Activated CD4-positive, CD25-positive, alpha-beta regulatory T cell treated with anti-CD3 and anti-CD28 coated beads, Interleukin-2, amount 50 U/mL, for 72 hours (primary cell): ENCODE data around the gene MBD3L3.
"Not testable (repeated sequence)": the region's sequence is repeated elsewhere in the genome, so short reads cannot be mapped to it uniquely, and the experiment has no call there.

Experiments
- DNase-seq: peaks from one replicate; pipeline ENCODE4 v3.0.0; 2021

Gene MBD3L3

DNA sequence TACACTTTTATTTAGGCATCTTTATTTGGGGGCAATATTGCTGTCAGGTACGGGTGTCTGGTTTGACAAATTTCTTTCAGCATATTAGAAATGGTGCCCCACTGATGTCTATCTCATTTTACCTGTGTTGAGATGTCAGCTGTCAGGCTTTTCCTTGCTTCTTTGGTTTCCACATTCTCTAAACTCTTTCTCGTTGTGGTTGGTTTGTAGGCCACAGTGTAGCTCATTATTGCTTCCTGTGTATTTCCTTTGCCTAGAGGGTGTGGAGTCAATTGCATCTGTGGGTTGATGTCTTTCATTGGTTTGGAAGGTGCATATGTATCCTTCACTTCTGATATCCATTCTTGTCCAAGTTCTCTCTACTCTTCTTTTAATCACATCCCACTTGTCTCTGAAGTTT lies 1.5 kb upstream of the MBD3L3 start:
- DNase-seq: not testable (repeated sequence)

DNA sequence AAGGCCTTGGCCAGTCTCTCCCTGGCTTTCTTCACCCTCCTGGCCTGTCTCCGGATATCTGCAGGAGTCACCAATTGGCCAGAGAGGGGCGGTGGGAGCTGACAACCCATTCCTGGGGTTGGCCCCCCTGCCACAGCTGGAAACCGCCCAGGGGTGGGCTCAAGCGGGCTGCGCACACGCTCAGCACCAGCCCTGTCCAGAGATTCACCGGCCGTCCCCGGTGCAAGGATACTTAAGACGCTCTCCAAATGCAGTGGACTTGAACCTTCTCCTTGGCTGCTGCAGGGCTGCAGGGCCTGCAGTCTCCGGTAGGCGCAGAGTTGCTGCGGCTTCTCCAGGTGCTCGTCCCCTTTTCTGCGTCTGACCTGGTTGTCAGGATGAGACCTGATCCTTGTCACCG lies 2.1 kb downstream of the MBD3L3 start:
- not testable (repeated sequence) for DNase-seq

DNA sequence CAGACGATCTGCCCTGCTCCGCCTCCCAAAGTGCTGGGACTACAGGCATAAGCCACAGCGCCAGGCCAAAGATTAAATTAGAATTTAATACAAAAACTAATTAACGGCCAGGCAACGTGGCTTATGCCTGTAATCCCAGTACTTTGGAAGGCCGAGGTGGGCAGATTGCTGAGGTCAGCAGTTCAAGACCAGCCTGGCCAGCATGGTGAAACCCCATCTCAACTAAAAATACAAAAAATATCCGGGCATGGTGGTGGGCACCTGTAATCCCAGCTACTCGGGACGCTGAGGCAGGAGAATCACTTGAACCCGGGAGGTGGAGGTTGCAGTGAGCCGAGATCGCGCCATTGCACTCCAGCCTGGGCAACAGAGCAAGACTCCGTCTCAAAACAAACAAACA lies 2.8 kb downstream of the MBD3L3 start:
- not testable (repeated sequence) for DNase-seq

DNA sequence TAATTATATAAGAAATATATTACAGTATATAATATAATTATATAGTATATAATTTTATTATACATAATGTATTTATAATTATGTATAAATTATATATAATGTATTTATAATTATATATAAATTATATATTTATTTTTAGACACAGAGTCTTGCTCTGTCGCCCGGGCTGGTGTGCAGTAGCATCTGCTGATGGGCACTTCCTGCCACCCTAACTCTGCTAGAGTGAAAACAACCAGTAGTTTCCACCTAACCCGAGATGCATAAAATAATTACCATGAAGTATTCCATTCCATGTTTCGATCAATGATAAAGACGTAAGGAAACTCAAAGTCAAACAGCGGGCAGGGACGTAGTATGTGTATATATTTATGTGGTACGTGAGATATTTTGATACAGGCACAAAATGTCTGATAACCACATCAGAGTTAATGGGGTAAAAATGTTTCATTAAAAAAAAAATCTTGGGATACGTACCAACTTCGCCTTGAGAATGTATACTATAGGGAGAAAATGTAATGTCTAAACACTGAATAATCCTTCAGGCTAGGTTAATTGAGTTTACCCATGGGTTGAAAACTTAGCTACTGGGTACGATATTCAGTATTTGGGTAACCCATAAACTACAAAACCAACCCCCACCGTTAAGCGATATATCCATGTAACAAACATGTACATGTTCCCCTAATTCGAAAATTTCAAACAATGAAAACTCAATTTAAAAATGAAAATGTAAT lies 3.7 kb downstream of the MBD3L3 start:
- DNase-seq: not testable (repeated sequence)

DNA sequence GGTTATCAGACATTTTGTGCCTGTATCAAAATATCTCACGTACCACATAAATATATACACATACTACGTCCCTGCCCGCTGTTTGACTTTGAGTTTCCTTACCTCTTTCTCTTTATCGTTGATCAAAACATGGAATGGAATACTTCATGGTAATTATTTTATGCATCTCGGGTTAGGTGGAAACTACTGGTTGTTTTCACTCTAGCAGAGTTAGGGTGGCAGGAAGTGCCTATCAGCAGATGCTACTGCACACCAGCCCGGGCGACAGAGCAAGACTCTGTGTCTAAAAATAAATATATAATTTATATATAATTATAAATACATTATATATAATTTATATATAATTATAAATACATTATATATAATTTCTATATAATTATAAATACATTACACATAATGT lies 5.6 kb downstream of the MBD3L3 start:
- not testable (repeated sequence) for DNase-seq

DNA sequence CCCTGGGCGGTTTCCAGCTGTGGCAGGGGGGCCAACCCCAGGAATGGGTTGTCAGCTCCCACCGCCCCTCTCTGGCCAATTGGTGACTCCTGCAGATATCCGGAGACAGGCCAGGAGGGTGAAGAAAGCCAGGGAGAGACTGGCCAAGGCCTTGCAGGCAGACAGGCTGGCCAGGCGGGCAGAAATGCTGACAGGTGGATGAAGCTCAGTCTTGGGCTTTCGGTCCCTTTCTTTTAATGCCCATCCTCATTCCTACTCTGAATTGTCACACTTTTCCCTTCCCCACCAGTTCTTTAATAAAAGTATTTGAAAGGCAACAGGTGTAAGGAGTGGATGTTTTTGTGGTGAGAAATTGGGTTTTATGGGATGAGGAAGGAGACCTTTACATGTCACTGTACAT lies 7.1 kb downstream of the MBD3L3 start:
- DNase-seq: not testable (repeated sequence)

DNA sequence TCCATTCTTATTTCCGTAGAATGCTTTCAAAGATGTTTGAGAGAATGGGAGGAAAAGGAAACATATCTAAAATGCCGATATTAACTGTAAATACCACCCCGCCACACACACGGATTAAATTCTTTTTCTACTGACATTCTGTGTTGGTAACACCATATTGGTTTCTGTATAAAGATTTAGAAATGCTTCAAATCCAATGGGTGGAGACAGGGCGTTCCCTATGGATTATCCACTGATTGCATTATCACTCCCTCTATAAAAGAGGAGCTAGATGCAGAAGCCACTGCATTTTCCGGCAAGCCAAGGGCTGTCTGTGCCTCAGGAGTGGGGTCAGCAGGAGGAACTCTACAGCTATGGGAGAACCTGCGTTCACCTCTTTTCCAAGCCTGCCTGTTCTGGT lies 9.5 kb downstream of the MBD3L3 start, which contains the start of gene MBD3L2:
TSS of gene MBD3L2 (plus strand) at position 301 of the 400 bp plus-strand sequence. CDS start at position 354, 53 bp downstream.
- DNase-seq: not testable (repeated sequence)

DNA sequence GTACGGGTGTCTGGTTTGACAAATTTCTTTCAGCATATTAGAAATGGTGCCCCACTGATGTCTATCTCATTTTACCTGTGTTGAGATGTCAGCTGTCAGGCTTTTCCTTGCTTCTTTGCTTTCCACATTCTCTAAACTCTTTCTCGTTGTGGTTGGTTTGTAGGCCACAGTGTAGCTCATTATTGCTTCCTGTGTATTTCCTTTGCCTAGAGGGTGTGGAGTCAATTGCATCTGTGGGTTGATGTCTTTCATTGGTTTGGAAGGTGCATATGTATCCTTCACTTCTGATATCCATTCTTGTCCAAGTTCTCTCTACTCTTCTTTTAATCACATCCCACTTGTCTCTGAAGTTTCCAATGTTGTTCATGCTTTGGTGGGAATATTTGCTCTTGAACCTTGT lies 16.9 kb downstream of the MBD3L3 start:
- DNase-seq: not testable (repeated sequence)

DNA sequence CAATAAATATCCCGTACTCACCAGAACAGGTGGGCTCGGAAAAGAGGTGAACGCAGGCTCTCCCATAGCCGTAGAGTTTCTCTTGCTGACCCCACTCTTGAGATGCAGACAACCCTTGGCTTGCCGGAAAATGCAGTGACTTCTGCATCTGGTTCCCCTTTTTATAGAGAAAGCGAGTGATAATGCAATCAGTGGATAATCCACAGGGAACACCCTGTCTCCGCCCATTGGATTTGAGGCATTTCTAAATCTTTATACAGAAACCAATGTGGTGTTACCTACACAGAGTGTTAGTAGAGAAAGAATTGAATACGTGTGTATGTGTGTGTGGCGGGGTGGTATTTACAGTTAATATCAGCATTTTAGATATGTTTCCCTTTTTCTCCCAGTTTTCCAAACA lies 18.4 kb downstream of the MBD3L3 start, which contains the start of gene MBD3L4:
TSS of gene MBD3L4 (minus strand) at position 101 of the 400 bp plus-strand sequence. CDS start at position 66, 35 bp downstream.
- not testable (repeated sequence) for DNase-seq

DNA sequence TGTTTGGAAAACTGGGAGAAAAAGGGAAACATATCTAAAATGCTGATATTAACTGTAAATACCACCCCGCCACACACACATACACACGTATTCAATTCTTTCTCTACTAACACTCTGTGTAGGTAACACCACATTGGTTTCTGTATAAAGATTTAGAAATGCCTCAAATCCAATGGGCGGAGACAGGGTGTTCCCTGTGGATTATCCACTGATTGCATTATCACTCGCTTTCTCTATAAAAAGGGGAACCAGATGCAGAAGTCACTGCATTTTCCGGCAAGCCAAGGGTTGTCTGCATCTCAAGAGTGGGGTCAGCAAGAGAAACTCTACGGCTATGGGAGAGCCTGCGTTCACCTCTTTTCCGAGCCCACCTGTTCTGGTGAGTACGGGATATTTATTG lies 28.2 kb downstream of the MBD3L3 start, which contains the start of gene MBD3L5:
TSS of gene MBD3L5 (plus strand) at position 301 of the 400 bp plus-strand sequence. CDS start at position 335, 34 bp downstream.
- not testable (repeated sequence) for DNase-seq

DNA sequence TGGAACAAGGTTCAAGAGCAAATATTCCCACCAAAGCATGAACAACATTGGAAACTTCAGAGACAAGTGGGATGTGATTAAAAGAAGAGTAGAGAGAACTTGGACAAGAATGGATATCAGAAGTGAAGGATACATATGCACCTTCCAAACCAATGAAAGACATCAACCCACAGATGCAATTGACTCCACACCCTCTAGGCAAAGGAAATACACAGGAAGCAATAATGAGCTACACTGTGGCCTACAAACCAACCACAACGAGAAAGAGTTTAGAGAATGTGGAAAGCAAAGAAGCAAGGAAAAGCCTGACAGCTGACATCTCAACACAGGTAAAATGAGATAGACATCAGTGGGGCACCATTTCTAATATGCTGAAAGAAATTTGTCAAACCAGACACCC lies 29.7 kb downstream of the MBD3L3 start:
- not testable (repeated sequence) for DNase-seq

DNA sequence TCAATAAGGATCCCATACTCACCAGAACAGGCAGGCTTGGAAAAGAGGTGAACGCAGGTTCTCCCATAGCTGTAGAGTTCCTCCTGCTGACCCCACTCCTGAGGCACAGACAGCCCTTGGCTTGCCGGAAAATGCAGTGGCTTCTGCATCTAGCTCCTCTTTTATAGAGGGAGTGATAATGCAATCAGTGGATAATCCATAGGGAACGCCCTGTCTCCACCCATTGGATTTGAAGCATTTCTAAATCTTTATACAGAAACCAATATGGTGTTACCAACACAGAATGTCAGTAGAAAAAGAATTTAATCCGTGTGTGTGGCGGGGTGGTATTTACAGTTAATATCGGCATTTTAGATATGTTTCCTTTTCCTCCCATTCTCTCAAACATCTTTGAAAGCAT lies 37.1 kb downstream of the MBD3L3 start, which contains the start of gene MBD3L2B:
TSS of gene MBD3L2B (minus strand) at position 101 of the 400 bp plus-strand sequence. CDS start at position 67, 34 bp downstream.
- not testable (repeated sequence) for DNase-seq

DNA sequence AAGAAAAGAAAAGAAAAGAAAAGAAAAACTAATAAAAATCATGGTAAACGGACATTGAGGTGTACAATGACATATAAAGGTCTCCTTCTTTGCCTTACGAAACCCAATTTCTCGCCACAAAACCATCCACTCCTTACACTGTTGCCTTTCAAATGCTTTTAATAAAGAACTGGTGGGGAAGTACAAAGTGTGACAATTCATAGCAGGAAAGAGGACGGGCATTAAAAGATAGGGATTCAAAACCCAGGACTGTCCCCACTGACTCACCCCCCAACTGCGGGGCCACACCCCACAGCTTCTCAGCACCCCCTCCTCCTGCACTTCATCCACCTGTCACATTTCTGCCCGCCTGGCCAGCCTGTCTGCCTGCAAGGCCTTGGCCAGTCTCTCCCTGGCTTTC lies 39.6 kb downstream of the MBD3L3 start:
- DNase-seq: no peak

DNA sequence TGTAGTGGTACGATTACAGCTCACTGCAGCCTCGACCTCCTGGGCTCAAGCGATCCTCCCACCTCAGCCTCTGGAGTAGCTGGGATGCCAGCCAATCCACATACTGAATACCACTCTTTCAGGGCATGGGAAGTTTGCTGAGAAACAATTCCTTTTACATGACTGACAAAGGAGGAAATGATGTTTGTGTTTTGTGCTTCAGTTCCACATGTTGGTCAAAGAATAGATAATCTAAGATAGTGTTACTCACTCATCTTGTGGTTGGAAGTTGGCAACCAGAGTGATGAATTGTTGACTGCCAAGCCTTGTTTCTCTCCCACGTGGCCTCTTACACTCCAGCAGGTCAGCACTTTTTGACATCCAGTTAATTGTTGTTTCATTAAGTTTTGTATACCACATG lies 44.8 kb downstream of the MBD3L3 start:
- DNase-seq: no peak

DNA sequence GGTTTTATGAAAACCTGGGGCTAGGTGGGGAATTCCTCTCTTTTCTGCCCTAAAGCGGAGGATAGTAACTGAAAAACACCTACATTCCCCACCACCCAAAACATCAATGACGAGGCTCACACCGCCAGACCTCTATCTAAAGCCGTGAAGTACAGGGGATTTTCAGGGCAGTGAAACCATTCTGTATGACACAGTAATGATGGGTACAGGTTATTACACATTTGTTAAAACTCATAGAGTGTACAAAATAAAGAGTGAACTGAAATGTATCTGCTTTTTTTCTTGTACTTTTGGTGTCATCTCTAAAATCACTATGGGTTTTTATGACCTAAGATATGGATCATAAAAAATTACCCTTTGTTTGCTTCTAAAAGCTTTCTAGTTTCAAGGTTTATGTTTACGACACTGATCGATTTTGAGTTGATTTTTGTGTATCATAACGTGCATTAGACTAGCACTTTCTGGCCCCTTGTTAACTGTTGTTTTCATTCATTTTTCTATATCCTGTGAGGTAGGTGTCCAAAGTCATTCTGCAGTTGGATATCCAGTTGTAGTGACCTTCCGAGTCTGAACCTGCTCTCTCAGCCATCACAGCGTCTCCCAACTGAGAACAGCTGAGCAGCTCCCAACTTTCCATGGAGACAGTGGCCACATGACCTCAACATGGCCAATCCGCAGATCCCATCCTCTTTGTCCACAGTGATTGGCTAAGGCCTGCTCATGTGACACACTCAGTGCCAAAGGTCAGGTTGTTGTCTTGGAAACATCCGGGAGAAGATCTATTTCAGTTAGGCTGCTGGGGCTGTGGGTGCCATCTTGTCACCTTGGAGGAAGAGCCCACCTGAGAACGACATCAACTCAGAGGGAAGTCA lies 47.5 kb downstream of the MBD3L3 start:
- no peak for DNase-seq

DNA sequence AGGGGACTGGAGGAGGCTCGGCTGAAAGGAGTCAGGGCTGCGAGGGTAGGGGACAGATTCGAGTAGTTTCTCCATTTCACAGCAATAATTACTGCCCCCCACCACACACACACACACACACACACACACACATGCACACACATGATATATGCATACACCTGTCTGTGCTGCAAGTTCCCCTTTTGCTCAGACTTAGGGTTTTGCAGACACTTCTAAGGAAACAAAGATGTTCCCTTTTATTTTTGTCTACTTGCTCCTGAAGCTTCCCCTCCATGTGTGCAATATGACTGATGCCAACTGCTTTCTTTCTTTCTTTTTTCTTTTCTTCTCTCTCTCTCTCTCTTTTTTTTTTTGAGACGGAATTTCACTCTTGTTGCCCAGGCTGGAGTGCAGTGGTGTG lies 50.6 kb downstream of the MBD3L3 start:
- DNase-seq: no peak
